K562 (cell line): ENCODE results near the gene PTCD3. TPM values are rescaled to one million over a fixed set of nuclear protein-coding genes. Genes with fewer than 3 reads are reported as not detected.

Source experiments
- HCFC1 ChIP-seq: IDR thresholded peaks from 2 replicates; pipeline ENCODE4 v1.6.1; 2012; ENCODE audit warnings: low read depth, low read length, improper control_type of control experiment
- OTX1 ChIP-seq: fragments of 450-650 bp; formaldehyde crosslinking; IDR thresholded peaks from 2 replicates; pipeline ENCODE4 v1.4.0; 2022; ENCODE audit warnings: mild to moderate bottlenecking
- RBM25 ChIP-seq: fragments of 200-400 bp; formaldehyde crosslinking; IDR thresholded peaks from 2 replicates; pipeline ENCODE4 v1.6.1; 2018; ENCODE audit warnings: low read length, low read depth, moderate library complexity; ENCODE audit not compliant: severe bottlenecking
- SIN3B ChIP-seq: fragments of 450-650 bp; IDR thresholded peaks from 2 replicates; pipeline ENCODE4 v1.6.1; 2017; ENCODE audit warnings: low read depth, mild to moderate bottlenecking, moderate library complexity
- TBL1XR1 ChIP-seq, 2 experiments: IDR thresholded peaks; 2 replicates each; pipeline ENCODE4 v1.6.1; 2012; ENCODE audit warnings: improper control_type of control experiment in 2 of 2, low read length in 2 of 2, mild to moderate bottlenecking in 1 of 2
- TEAD4 ChIP-seq, 2 experiments: sonication (generic) in 1 of 2; formaldehyde crosslinking in 1 of 2; IDR thresholded peaks; 2 replicates each; pipeline versions ENCODE4 v1.6.1 to v1.8.0; 2012 to 2022; ENCODE audit warnings: borderline replicate concordance in 1 of 2, inconsistent platforms in 1 of 2, low read length in 1 of 2, mild to moderate bottlenecking in 1 of 2, missing genetic modification reagents in 1 of 2
- TRIM28 ChIP-seq: fragments of 450-650 bp; IDR thresholded peaks from 2 replicates; pipeline ENCODE4 v1.6.1; 2017
- ZNF175 ChIP-seq: fragments of 200-800 bp; sonication (Bioruptor generic); IDR thresholded peaks from 2 replicates; pipeline ENCODE4 v1.6.1; 2016; ENCODE audit warnings: low read depth, mild to moderate bottlenecking, missing genetic modification characterization, missing compliant biosample characterization
- ZNF41 ChIP-seq: fragments of 250-450 bp; sonication (Bioruptor Pico); conservative IDR thresholded peaks from 2 replicates; pipeline ENCODE4 v1.4.0; 2020; ENCODE audit warnings: mild to moderate bottlenecking
- ZNF695 ChIP-seq: fragments of 450-650 bp; formaldehyde crosslinking; IDR thresholded peaks from 2 replicates; pipeline ENCODE4 v1.4.0; 2020; ENCODE audit warnings: mild to moderate bottlenecking, moderate library complexity
- polyA plus RNA-seq, 8 experiments: library from polyadenylated mRNA; depleted of rRNA in 4 of 8; stranded (reverse) in 5 of 8; unstranded in 3 of 8; fragments of >200 nt; fragmentation: Nextera tagmentation in 2 of 8; fragmentation: Illumina TruSeq in 1 of 8; extraction: Ambion mirVana in 2 of 8; extraction: Trizol in 1 of 8; gene quantifications; 2 replicates each; pipeline versions ENCODE4 v1.2.1 to v1.2.3, GENCODE V29; 2011 to 2014; ENCODE audit warnings: inconsistent platforms in 1 of 8, missing spikeins in 1 of 8
- total RNA-seq, 7 experiments: library from RNA; depleted of rRNA in 6 of 7; stranded (reverse); fragments of >200 nt in 6 of 7; fragmentation: Illumina TruSeq in 2 of 7; extraction: Trizol in 2 of 7; gene quantifications; 2 replicates each; pipeline versions ENCODE4 v1.2.1 to v1.2.3, GENCODE V29; 2011 to 2021; ENCODE audit warnings: low replicate concordance in 1 of 7
- TF ChIP-seq, protein P1 (sequence below), 2 experiments: fragments of 200-800 bp in 1 of 2; sonication (Bioruptor generic) in 1 of 2; sonication (generic) in 1 of 2; formaldehyde crosslinking in 1 of 2; IDR thresholded peaks in 1 of 2; conservative IDR thresholded peaks in 1 of 2; 2 replicates each; pipeline versions ENCODE4 v1.5.0 to v1.6.1; 2016 to 2020; ENCODE audit warnings: missing compliant biosample characterization in 1 of 2, missing genetic modification characterization in 1 of 2, missing genetic modification reagents in 1 of 2
- TF ChIP-seq, protein P2 (sequence below): sonication (generic); formaldehyde crosslinking; IDR thresholded peaks from 2 replicates; pipeline ENCODE4 v1.8.0; 2022; ENCODE audit warnings: mild to moderate bottlenecking, missing genetic modification reagents
- TF ChIP-seq, protein P3 (sequence below): sonication (generic); formaldehyde crosslinking; IDR thresholded peaks from 2 replicates; pipeline ENCODE4 v1.8.0; 2022; ENCODE audit warnings: missing genetic modification reagents, mild to moderate bottlenecking, moderate library complexity, borderline replicate concordance
- TF ChIP-seq, protein P4 (sequence below), 2 experiments: fragments of 150-350 bp in 1 of 2; IDR thresholded peaks; 2 replicates each; pipeline ENCODE4 v1.6.1; 2012 to 2016; ENCODE audit warnings: low read depth in 2 of 2, low read length in 2 of 2, mild to moderate bottlenecking in 1 of 2, moderate library complexity in 1 of 2

Gene PTCD3
- total and polyA plus RNA-seq, 9 of the 15 experiments (the other 6 are each of a cell fraction or from before 2014, with no cell fraction given) = 65.2 to 241 (median 172) TPM

DNA sequence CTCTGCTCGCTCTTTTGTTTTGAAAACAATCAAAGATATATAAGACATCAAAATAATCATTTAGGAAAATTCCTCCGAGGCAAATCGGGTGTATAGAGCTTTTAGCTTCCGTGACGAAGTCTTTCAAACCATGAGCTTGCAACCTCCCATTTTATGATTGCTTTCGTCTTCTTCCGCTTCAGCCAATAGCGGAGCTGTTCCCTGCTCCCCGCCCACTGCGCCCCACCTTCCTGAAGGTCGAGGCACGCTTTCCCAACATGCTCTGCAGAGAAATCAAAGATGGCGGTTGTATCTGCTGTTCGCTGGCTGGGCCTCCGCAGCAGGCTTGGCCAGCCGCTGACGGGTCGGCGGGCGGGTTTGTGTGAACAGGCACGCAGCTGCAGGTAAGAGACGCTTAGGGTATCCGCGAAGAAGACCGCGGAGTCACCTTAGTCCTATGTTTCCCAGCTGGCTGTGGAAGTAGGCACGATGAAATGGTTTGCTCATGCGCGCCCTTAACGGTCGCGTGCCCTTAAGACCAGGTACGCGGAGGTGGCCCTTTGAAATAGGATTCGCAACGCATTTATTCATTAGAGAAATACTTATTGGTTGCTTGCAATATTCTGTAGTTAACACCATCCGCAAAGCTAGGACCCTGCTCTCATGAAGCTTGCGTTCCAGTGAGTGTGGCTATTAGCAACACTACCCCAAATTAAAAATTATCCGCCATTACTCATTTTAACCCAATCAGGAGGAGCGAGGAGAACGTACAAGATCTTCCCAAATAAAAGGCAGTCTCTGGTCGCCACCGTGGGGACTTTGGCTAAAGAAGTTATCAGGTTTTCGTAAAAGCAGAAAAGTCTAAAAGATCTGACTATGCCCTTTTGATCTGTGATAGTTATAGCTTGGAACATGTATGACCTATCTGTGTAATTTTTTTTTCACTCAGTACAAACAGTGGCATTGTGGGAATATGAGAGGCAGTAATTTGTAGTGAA lies at the start of gene PTCD3 (continued):
- TF ChIP-seq, protein P1, sequence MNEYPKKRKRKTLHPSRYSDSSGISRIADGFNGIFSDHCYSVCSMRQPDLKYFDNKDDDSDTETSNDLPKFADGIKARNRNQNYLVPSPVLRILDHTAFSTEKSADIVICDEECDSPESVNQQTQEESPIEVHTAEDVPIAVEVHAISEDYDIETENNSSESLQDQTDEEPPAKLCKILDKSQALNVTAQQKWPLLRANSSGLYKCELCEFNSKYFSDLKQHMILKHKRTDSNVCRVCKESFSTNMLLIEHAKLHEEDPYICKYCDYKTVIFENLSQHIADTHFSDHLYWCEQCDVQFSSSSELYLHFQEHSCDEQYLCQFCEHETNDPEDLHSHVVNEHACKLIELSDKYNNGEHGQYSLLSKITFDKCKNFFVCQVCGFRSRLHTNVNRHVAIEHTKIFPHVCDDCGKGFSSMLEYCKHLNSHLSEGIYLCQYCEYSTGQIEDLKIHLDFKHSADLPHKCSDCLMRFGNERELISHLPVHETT (CRISPR knock-in tag; conservative IDR thresholded peaks at IDR 0.05 in 1 of 2, IDR thresholded peaks at IDR 0.05 in 1 of 2) = peak in 1 of 2 experiments; percentile 57; a peak in 1 of 4 replicates
- peak; percentile 87 for TF ChIP-seq SIN3B
- TF ChIP-seq, protein P2, sequence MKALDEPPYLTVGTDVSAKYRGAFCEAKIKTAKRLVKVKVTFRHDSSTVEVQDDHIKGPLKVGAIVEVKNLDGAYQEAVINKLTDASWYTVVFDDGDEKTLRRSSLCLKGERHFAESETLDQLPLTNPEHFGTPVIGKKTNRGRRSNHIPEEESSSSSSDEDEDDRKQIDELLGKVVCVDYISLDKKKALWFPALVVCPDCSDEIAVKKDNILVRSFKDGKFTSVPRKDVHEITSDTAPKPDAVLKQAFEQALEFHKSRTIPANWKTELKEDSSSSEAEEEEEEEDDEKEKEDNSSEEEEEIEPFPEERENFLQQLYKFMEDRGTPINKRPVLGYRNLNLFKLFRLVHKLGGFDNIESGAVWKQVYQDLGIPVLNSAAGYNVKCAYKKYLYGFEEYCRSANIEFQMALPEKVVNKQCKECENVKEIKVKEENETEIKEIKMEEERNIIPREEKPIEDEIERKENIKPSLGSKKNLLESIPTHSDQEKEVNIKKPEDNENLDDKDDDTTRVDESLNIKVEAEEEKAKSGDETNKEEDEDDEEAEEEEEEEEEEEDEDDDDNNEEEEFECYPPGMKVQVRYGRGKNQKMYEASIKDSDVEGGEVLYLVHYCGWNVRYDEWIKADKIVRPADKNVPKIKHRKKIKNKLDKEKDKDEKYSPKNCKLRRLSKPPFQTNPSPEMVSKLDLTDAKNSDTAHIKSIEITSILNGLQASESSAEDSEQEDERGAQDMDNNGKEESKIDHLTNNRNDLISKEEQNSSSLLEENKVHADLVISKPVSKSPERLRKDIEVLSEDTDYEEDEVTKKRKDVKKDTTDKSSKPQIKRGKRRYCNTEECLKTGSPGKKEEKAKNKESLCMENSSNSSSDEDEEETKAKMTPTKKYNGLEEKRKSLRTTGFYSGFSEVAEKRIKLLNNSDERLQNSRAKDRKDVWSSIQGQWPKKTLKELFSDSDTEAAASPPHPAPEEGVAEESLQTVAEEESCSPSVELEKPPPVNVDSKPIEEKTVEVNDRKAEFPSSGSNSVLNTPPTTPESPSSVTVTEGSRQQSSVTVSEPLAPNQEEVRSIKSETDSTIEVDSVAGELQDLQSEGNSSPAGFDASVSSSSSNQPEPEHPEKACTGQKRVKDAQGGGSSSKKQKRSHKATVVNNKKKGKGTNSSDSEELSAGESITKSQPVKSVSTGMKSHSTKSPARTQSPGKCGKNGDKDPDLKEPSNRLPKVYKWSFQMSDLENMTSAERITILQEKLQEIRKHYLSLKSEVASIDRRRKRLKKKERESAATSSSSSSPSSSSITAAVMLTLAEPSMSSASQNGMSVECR (CRISPR knock-in tag) = peak; percentile 55; the same call in 1 of the 2 replicates
- no peak for TF ChIP-seq ZNF41
- TF ChIP-seq, protein P3, sequence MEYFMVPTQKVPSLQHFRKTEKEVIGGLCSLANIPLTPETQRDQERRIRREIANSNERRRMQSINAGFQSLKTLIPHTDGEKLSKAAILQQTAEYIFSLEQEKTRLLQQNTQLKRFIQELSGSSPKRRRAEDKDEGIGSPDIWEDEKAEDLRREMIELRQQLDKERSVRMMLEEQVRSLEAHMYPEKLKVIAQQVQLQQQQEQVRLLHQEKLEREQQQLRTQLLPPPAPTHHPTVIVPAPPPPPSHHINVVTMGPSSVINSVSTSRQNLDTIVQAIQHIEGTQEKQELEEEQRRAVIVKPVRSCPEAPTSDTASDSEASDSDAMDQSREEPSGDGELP (CRISPR knock-in tag) = peak; percentile 68
- TF ChIP-seq RBM25 = peak; percentile 45
- TF ChIP-seq, protein P4, sequence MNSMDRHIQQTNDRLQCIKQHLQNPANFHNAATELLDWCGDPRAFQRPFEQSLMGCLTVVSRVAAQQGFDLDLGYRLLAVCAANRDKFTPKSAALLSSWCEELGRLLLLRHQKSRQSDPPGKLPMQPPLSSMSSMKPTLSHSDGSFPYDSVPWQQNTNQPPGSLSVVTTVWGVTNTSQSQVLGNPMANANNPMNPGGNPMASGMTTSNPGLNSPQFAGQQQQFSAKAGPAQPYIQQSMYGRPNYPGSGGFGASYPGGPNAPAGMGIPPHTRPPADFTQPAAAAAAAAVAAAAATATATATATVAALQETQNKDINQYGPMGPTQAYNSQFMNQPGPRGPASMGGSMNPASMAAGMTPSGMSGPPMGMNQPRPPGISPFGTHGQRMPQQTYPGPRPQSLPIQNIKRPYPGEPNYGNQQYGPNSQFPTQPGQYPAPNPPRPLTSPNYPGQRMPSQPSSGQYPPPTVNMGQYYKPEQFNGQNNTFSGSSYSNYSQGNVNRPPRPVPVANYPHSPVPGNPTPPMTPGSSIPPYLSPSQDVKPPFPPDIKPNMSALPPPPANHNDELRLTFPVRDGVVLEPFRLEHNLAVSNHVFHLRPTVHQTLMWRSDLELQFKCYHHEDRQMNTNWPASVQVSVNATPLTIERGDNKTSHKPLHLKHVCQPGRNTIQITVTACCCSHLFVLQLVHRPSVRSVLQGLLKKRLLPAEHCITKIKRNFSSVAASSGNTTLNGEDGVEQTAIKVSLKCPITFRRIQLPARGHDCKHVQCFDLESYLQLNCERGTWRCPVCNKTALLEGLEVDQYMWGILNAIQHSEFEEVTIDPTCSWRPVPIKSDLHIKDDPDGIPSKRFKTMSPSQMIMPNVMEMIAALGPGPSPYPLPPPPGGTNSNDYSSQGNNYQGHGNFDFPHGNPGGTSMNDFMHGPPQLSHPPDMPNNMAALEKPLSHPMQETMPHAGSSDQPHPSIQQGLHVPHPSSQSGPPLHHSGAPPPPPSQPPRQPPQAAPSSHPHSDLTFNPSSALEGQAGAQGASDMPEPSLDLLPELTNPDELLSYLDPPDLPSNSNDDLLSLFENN (IDR thresholded peaks at IDR 0.05; ENCODE audit: low read depth in 2 of 2, low read length in 2 of 2) = peak in 1 of 2 experiments; percentile 79; a peak in 2 of 4 replicates
- TF ChIP-seq ZNF695 = no peak
- TF ChIP-seq TEAD4 (IDR thresholded peaks at IDR 0.05; ENCODE audit: low read length) = peak; percentile 18
- no peak for TF ChIP-seq TEAD4 (CRISPR knock-in tag; IDR thresholded peaks at IDR 0.05; ENCODE audit: borderline replicate concordance)
- TF ChIP-seq TBL1XR1 (IDR thresholded peaks at IDR 0.05; ENCODE audit: low read length in 2 of 2) = no peak
- TF ChIP-seq OTX1 (CRISPR knock-in tag) = peak; percentile 22; the same call in 1 of the 2 replicates
- peak; percentile 69; the same call in 1 of the 2 replicates for TF ChIP-seq HCFC1
- peak; percentile 65; the same call in 1 of the 2 replicates for TF ChIP-seq ZNF175
- TF ChIP-seq TRIM28 = 0 out of 2 replicates have a peak, but pooled peaks have one; percentile 11
